ENCODE results near the gene B4GALT2. TPM values are rescaled to one million over a fixed set of nuclear protein-coding genes. Genes with fewer than 3 reads are reported as not detected.

The B4GALT2 gene
- total RNA-seq, 4 donors from 2014 or later: 22.3 to 30.3 (median 24.7) TPM

DNA sequence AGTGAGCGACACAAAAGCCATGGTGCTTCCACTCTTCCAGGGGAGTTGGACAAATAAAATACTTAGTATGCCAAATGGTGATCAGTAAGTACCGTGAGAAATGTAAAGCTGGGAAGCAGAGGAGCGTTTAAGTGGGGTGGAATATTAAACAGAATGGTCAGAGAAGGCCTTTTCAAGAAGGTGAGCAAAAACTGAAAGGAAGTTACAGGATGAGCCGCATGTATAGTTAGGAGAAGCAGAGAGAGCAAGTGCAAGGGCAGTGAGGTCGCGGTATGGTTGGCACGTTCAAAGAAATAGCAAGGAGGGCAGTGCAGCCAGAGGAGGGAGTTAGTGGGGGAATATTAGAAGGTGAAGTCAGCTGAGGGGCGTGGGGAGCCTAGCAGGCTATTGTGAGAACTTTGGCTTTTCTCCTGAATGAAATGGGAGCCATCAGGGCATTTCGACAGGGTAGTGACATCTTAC, 5.0 kb upstream of the B4GALT2 start:
- Histone ChIP-seq H3K36me3 (peaks cover 13 to 14% of the 10 kb centered on the region in 2 donors), H3K4me3 (replicated peaks in 1 of 3) (peak overlapping the region in 2 of 3 donors; percentile 35 to 96), H3K27me3 (no peaks in the 10 kb centered on the region), H3K9me3 (no peaks in the 10 kb centered on the region), H3K4me1 (peaks cover 33 to 45% of the 10 kb centered on the region in 2 donors), H3K27ac (peak overlapping the region; percentile 69 to 93 (median 84))
- intact Hi-C loops (cut with DNase I): no loop called here
- DNase-seq: no peak
- WGBS, 2 donors: 39 to 40% methylated on average over 9 of the region's 9 CpGs
- no peak for TF ChIP-seq POLR2A (IDR thresholded peaks at IDR 0.05)
- TF ChIP-seq, protein P1, sequence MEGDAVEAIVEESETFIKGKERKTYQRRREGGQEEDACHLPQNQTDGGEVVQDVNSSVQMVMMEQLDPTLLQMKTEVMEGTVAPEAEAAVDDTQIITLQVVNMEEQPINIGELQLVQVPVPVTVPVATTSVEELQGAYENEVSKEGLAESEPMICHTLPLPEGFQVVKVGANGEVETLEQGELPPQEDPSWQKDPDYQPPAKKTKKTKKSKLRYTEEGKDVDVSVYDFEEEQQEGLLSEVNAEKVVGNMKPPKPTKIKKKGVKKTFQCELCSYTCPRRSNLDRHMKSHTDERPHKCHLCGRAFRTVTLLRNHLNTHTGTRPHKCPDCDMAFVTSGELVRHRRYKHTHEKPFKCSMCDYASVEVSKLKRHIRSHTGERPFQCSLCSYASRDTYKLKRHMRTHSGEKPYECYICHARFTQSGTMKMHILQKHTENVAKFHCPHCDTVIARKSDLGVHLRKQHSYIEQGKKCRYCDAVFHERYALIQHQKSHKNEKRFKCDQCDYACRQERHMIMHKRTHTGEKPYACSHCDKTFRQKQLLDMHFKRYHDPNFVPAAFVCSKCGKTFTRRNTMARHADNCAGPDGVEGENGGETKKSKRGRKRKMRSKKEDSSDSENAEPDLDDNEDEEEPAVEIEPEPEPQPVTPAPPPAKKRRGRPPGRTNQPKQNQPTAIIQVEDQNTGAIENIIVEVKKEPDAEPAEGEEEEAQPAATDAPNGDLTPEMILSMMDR (IDR thresholded peaks at IDR 0.05): no peak

DNA sequence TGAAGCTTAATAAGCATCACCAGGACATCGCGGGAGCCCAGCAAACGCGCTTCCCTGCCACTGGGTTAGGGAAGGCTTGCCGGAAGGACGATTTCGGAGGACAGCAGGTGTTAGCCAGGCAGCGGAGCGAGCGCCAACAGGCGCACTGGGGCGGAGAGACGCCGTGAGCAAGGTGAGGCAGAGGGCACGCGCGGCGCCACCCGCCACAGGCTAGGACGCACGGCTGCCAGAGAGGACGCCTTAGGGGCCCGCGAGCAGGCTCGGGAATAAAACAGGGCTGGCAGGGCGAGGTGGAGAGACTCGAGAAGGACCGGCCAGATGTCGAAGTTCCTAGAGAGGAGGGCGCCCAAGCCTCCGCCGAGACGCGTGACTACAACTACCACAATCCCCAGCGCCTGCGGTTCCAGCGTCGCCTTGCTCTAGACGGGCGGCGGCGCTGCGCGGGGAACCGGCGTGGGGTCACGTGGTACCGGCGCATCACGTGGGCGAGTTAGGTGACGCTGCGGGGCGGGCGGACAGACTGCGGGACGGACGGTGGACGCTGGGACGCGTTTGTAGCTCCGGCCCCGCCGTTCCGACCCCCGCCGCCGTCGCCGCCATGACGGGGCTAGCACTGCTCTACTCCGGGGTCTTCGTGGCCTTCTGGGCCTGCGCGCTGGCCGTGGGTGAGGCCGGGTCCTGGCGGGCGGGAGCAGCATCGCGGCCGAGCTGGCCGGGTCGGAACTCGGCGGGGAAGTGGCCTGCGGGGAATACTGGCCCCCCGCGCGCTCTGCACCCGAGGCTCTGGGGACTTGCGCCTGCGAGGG, 4.4 kb upstream of the B4GALT2 start, which contains the start of gene ATP6V0B:
ATP6V0B (plus strand) TSS at position 518 of the 806 bp plus-strand sequence; CDS start at position 599, 81 bp downstream.
- H3K36me3 ChIP-seq: peaks cover 13 to 14% of the 10 kb centered on the region in 2 donors
- DNase-seq: peak; percentile 97
- WGBS, 2 donors: 1 to 2% methylated on average over 30 to 45 of the region's 93 CpGs
- no peaks in the 10 kb centered on the region for H3K27me3 ChIP-seq
- peak within 1 kb of the TSS; percentile 50 to 96 (median 79) for H3K4me3 ChIP-seq (replicated peaks in 1 of 3)
- H3K4me1 ChIP-seq: peaks cover 33 to 46% of the 10 kb centered on the region in 2 donors
- intact Hi-C loops (cut with DNase I): no loop called here
- peak; percentile 81 to 94 for TF ChIP-seq POLR2A (IDR thresholded peaks at IDR 0.05)
- TF ChIP-seq, protein P1 (IDR thresholded peaks at IDR 0.05): peak in 3 of 6 experiments; percentile 29 to 44 (median 31)
- peak within 1 kb of the TSS; percentile 69 to 93 (median 84) for H3K27ac ChIP-seq
- no peaks in the 10 kb centered on the region for H3K9me3 ChIP-seq

DNA sequence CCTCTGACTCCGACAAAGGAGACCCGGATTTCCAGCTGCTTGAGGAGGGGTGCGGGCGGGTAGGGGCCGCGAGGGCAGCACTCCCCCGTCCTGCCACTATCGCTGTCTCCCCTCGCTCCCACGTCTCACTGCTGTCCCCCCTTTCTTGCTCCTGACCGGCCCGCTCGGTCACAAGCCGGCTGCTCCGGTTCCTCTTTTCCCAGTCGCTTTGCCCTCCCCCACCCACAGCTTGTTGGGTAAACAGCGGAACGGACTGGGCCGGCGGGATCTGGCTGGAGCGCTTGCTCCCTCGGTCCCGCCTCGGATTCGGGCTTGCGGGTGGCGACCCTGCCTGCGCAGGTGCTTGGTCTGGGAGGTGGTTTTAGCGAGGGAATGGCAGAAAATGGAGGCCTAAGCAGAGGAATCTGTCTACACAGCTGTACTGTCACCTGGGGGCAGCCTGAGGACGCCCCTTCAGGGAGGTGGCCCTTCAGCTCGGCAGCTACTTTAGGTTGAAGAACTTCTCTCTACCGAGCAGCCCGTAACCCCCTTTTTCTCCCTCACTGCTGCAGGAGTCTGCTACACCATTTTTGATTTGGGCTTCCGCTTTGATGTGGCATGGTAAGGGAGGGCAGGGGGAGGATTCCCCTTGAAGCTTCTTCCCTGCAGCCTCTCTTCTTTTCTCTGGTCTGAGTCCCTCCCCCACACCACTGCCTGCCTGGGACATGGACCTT, 3.6 kb upstream of the B4GALT2 start:
- H3K4me1 ChIP-seq: peaks cover 36 to 51% of the 10 kb centered on the region in 2 donors
- H3K36me3 ChIP-seq: peaks cover 13 to 14% of the 10 kb centered on the region in 2 donors
- intact Hi-C loops (cut with DNase I): no loop called here
- no peaks in the 10 kb centered on the region for H3K9me3 ChIP-seq
- 2 to 3% methylated on average over 21 to 30 of the region's 34 CpGs for WGBS, 2 donors
- peak overlapping the region; percentile 50 to 96 (median 79) for H3K4me3 ChIP-seq (replicated peaks in 1 of 3)
- DNase-seq: peak; percentile 80 to 84
- TF ChIP-seq, protein P1 (IDR thresholded peaks at IDR 0.05): no peak
- no peak for TF ChIP-seq POLR2A (IDR thresholded peaks at IDR 0.05)
- H3K27ac ChIP-seq: peak overlapping the region; percentile 69 to 93 (median 84)
- no peaks in the 10 kb centered on the region for H3K27me3 ChIP-seq

DNA sequence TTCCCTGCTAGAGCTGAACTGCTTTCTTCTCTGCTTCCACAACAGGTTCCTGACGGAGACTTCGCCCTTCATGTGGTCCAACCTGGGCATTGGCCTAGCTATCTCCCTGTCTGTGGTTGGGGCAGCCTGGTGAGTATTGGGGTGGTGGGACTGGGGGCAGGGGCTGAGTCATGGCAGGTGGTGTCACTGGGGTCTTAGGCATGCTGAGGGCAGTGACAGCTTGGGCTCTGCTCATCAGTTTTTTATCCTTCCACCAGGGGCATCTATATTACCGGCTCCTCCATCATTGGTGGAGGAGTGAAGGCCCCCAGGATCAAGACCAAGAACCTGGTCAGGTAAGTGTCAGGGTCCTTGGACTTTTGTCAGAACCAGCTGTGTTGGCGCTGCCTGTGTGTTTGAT, 3.0 kb upstream of the B4GALT2 start:
- intact Hi-C loops (cut with DNase I): no loop called here
- Histone ChIP-seq H3K9me3 (no peaks in the 10 kb centered on the region), H3K4me3 (replicated peaks in 1 of 3) (peak overlapping the region in 1 of 3 donors; percentile 96), H3K4me1 (peaks cover 33 to 48% of the 10 kb centered on the region in 2 donors), H3K36me3 (peaks cover 13 to 14% of the 10 kb centered on the region in 2 donors), H3K27ac (peak overlapping the region in 1 of 3 donors; percentile 84), H3K27me3 (no peaks in the 10 kb centered on the region)
- WGBS, 2 donors: 83 to 90% methylated on average over 2 to 4 of the region's 4 CpGs
- DNase-seq: no peak
- TF ChIP-seq, protein P1 (IDR thresholded peaks at IDR 0.05): no peak
- TF ChIP-seq POLR2A (IDR thresholded peaks at IDR 0.05): no peak
